ENCODE measurements around the gene PROM1. TPM values are rescaled to one million over a fixed set of nuclear protein-coding genes. Genes with fewer than 3 reads are reported as not detected.

The PROM1 gene
- total and polyA plus RNA-seq, 2 of the 8 experiments (the other 6 are each of a cell fraction or from before 2014, with no cell fraction given) = 36.0 to 59.7 TPM

GRCh38 chr4:15951781-15952180 is 132.0 kb downstream of the PROM1 start:
- H4K8ac ChIP-seq (ENCODE audit: extremely low read depth, insufficient read depth, low read length) = no peak overlapping the region
- no peak overlapping the region for H2AK5ac ChIP-seq (ENCODE audit: low read depth, low read length)
- H3K18ac ChIP-seq (ENCODE audit: extremely low read depth, low read length) = no peak overlapping the region
- no peak overlapping the region for H2BK20ac ChIP-seq (ENCODE audit: low read length)
- H2BK15ac ChIP-seq (ENCODE audit: low read length) = no peak overlapping the region
- no peak overlapping the region for H3K4ac ChIP-seq (replicated peaks; ENCODE audit: insufficient read length, low read depth, low read length)
- DNase-seq (ENCODE audit: low read depth in 1 of 2, low spot score in 2 of 2) (no peak), FAIRE-seq (no peak)
- no peak overlapping the region for H3K14ac ChIP-seq (ENCODE audit: insufficient read length)
- no peaks in the 10 kb centered on the region for H3K79me1 ChIP-seq (ENCODE audit: low read depth, low read length)
- no peaks in the 10 kb centered on the region for H4K20me1 ChIP-seq (replicated peaks in 1 of 2; ENCODE audit: control insufficient read depth in 1 of 2, insufficient read depth in 2 of 2, low read length in 2 of 2)
- H2BK120ac ChIP-seq (replicated peaks; ENCODE audit: low read depth, low read length) = no peak overlapping the region
- no peaks in the 10 kb centered on the region for H3K23me2 ChIP-seq (ENCODE audit: low read depth, low read length)
- no peak overlapping the region for H3K4me3 ChIP-seq (ENCODE audit: extremely low read depth in 1 of 4, insufficient read depth in 2 of 4, low read depth in 3 of 4, low read length in 4 of 4)
- H3K9me3 ChIP-seq (ENCODE audit: insufficient read depth in 2 of 2, low read depth in 1 of 2, low read length in 1 of 2) = peaks cover 0 to 13% of the 10 kb centered on the region in 2 experiments; a peak in 2 of 4 replicates
- H3K4me1 ChIP-seq (replicated peaks in 1 of 4; ENCODE audit: control insufficient read depth in 3 of 4, insufficient read depth in 4 of 4, low read length in 3 of 4) = no peaks in the 10 kb centered on the region
- no peak overlapping the region for H3K9ac ChIP-seq (replicated peaks in 1 of 4; ENCODE audit: extremely low read depth in 1 of 4, low read depth in 3 of 4, low read length in 3 of 4)
- no peak overlapping the region for H3K23ac ChIP-seq (ENCODE audit: insufficient read length)
- CTCF ChIA-PET (ENCODE audit: partially characterized antibody) = interaction anchor here (5.1 to 6.2 kb wide), 2 partner anchors 69 to 145 kb away, joined by 52 to 64 read pairs; no protein-coding TSS in a partner anchor
- H3K56ac ChIP-seq (replicated peaks; ENCODE audit: insufficient read length, low read depth, low read length) = no peak overlapping the region
- H3K36me3 ChIP-seq (ENCODE audit: control insufficient read depth in 2 of 4, insufficient read depth in 4 of 4, low read length in 3 of 4) = no peaks in the 10 kb centered on the region
- H4K91ac ChIP-seq (replicated peaks; ENCODE audit: insufficient read length, low read length) = no peak overlapping the region
- TF ChIP-seq SIX5 (IDR thresholded peaks at IDR 0.05; ENCODE audit: low read depth, low read length) = no peak
- no peak for TF ChIP-seq GTF2F1 (IDR thresholded peaks at IDR 0.05; ENCODE audit: borderline replicate concordance, low read depth, low read length)
- TF ChIP-seq RAD21 (IDR thresholded peaks at IDR 0.05 in 1 of 2, conservative IDR thresholded peaks at IDR 0.05 in 1 of 2; ENCODE audit: low read depth in 2 of 2, low read length in 2 of 2) = no peak
- no peak for TF ChIP-seq HDAC6 (IDR thresholded peaks at IDR 0.05; ENCODE audit: low read depth, low read length)
- TF ChIP-seq SIN3A (conservative IDR thresholded peaks at IDR 0.05 in 1 of 2, IDR thresholded peaks at IDR 0.05 in 1 of 2; ENCODE audit: low read depth in 1 of 2, low read length in 2 of 2) = no peak
- no peak overlapping the region for H2BK12ac ChIP-seq (ENCODE audit: low read depth, low read length)
- no peaks in the 10 kb centered on the region for H3K79me2 ChIP-seq (ENCODE audit: control insufficient read depth in 1 of 2, insufficient read depth in 2 of 2, low read length in 2 of 2)
- no peak overlapping the region for H3K4me2 ChIP-seq (ENCODE audit: insufficient read depth in 1 of 2, low read depth in 2 of 2, low read length in 2 of 2)
- H3K27ac ChIP-seq (ENCODE audit: low read depth, low read length) = no peak overlapping the region
- H2BK5ac ChIP-seq (ENCODE audit: low read depth, low read length) = no peak overlapping the region
- no peak overlapping the region for H2AFZ ChIP-seq (ENCODE audit: low read length)
- no peak overlapping the region for H4K5ac ChIP-seq (ENCODE audit: insufficient read length, low read depth, low read length)
- H3K27me3 ChIP-seq (replicated peaks in 1 of 4; ENCODE audit: control insufficient read depth in 3 of 4, extremely low read depth in 1 of 4, insufficient read depth in 3 of 4, low read length in 3 of 4) = no peaks in the 10 kb centered on the region
- POLR2A ChIA-PET (ENCODE audit: partially characterized antibody) = no interaction called here

Data from H1 (cell line).